PC-9 (cell line): ENCODE results near the gene VAT1L.

Source experiments
- CTCF ChIP-seq: fragments of 200-600 bp; sonication (generic); conservative IDR thresholded peaks from 2 replicates; pipeline ENCODE4 v1.6.1; 2017; ENCODE audit warnings: mixed run types, antibody characterized with exemption, mild to moderate bottlenecking, moderate library complexity
- EZH2 ChIP-seq: fragments of 200-600 bp; sonication (generic); IDR thresholded peaks from 2 replicates; pipeline ENCODE4 v1.8.0; 2017; ENCODE audit warnings: antibody characterized with exemption, low read depth

GRCh38 chr16:77762262-77762661 lies 26.1 kb upstream of the VAT1L start:
- no peak for TF ChIP-seq CTCF
- no peak for TF ChIP-seq EZH2
